ENCODE data around the gene GABRB2.

DNA sequence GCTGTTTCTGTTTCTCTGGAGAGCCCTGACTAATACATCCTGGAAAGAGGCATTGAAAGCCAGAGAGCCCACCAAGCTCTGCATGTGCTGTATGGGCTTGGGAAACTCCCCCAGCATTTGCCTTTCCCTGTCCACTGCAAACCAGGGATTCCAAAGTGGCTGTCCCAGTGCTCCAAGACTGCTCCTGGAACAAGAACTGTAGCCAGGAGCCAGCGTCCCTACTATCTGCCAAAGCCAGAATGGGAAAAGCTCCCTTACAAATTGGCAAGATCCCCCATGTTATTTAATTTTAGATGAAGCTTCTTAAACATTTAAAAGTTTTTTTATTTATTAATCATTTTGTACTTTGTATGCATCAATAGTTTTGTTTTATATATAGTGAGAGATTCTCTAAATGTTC, 263.2 kb downstream of the GABRB2 start:
- TF ChIP-seq, protein P1, sequence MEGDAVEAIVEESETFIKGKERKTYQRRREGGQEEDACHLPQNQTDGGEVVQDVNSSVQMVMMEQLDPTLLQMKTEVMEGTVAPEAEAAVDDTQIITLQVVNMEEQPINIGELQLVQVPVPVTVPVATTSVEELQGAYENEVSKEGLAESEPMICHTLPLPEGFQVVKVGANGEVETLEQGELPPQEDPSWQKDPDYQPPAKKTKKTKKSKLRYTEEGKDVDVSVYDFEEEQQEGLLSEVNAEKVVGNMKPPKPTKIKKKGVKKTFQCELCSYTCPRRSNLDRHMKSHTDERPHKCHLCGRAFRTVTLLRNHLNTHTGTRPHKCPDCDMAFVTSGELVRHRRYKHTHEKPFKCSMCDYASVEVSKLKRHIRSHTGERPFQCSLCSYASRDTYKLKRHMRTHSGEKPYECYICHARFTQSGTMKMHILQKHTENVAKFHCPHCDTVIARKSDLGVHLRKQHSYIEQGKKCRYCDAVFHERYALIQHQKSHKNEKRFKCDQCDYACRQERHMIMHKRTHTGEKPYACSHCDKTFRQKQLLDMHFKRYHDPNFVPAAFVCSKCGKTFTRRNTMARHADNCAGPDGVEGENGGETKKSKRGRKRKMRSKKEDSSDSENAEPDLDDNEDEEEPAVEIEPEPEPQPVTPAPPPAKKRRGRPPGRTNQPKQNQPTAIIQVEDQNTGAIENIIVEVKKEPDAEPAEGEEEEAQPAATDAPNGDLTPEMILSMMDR (IDR thresholded peaks at IDR 0.05) = no peak
- no peak for TF ChIP-seq POLR2A (IDR thresholded peaks at IDR 0.05)

All from uterus (tissue), 2 donors.